ENCODE results near the gene FAM229B. TPM values are rescaled to one million over a fixed set of nuclear protein-coding genes. Genes with fewer than 3 reads are reported as not detected.

Gene FAM229B
- polyA plus RNA-seq, 1 experiment: 55.0 TPM

- Histone ChIP-seq H3K27ac (ENCODE audit: low read depth, low read length) (no peak within 1 kb of the TSS), H3K9me3 (ENCODE audit: control insufficient read depth, insufficient read depth, low read length) (no peaks in the 10 kb centered on the region), H3K27me3 (ENCODE audit: control insufficient read depth, insufficient read depth, low read length) (no peaks in the 10 kb centered on the region), H3K4me3 (ENCODE audit: low read depth, low read length) (no peak within 1 kb of the TSS)
- no peak for DNase-seq (ENCODE audit: low read depth, low spot score)
- POLR2A ChIA-PET: no interaction called here
- CTCF ChIA-PET: interaction anchor here (0.8 kb wide), 1 partner anchor 8 kb away, joined by 3 read pairs; no protein-coding TSS in a partner anchor
- no peak for TF ChIP-seq CTCF (IDR thresholded peaks at IDR 0.05; ENCODE audit: low read depth, low read length)
Measured at GRCh38 chr6:112054001-112054400, 33.4 kb upstream of the FAM229B start, which contains the start of gene CCN6. CCN6 (plus strand) TSS chr6:112054104; CDS start chr6:112054358, 254 bp downstream.

- ChIA-PET POLR2A (no interaction called here), CTCF (interaction anchor here (0.8 to 1.5 kb wide), 2 partner anchors 9 to 10 kb away, joined by 3 to 4 read pairs; no protein-coding TSS in a partner anchor)
- Histone ChIP-seq H3K27ac (ENCODE audit: low read depth, low read length) (no peak overlapping the region), H3K4me3 (ENCODE audit: low read depth, low read length) (no peak overlapping the region), H3K9me3 (ENCODE audit: control insufficient read depth, insufficient read depth, low read length) (no peaks in the 10 kb centered on the region), H3K27me3 (ENCODE audit: control insufficient read depth, insufficient read depth, low read length) (no peaks in the 10 kb centered on the region)
- no peak for TF ChIP-seq CTCF (IDR thresholded peaks at IDR 0.05; ENCODE audit: low read depth, low read length)
- DNase-seq (ENCODE audit: low read depth, low spot score): no peak
Measured at GRCh38 chr6:112054555-112055190, 32.7 kb upstream of the FAM229B start.

GRCh38 chr6:112058243-112059032, 29.0 kb upstream of the FAM229B start:
- no peak for DNase-seq (ENCODE audit: low read depth, low spot score)
- no peak for TF ChIP-seq CTCF (IDR thresholded peaks at IDR 0.05; ENCODE audit: low read depth, low read length)
- Histone ChIP-seq H3K27ac (ENCODE audit: low read depth, low read length) (no peak overlapping the region), H3K9me3 (ENCODE audit: control insufficient read depth, insufficient read depth, low read length) (no peaks in the 10 kb centered on the region), H3K4me3 (ENCODE audit: low read depth, low read length) (no peak overlapping the region), H3K27me3 (ENCODE audit: control insufficient read depth, insufficient read depth, low read length) (no peaks in the 10 kb centered on the region)
- ChIA-PET CTCF (interaction anchor here (0.5 to 1.4 kb wide), 2 partner anchors 15 to 20 kb away, joined by 3 read pairs; no protein-coding TSS in a partner anchor), POLR2A (no interaction called here)

- ChIA-PET POLR2A (no interaction called here), CTCF (interaction anchor here (0.5 kb wide), 1 partner anchor 18 kb away, joined by 3 read pairs; no protein-coding TSS in a partner anchor)
- no peak overlapping the region for H3K27ac ChIP-seq (ENCODE audit: low read depth, low read length)
- no peak for TF ChIP-seq CTCF (IDR thresholded peaks at IDR 0.05; ENCODE audit: low read depth, low read length)
- H3K27me3 ChIP-seq (ENCODE audit: control insufficient read depth, insufficient read depth, low read length): no peaks in the 10 kb centered on the region
- no peak overlapping the region for H3K4me3 ChIP-seq (ENCODE audit: low read depth, low read length)
- no peak for DNase-seq (ENCODE audit: low read depth, low spot score)
- H3K9me3 ChIP-seq (ENCODE audit: control insufficient read depth, insufficient read depth, low read length): no peaks in the 10 kb centered on the region
Measured at GRCh38 chr6:112061605-112062004, 25.8 kb upstream of the FAM229B start.

GRCh38 chr6:112062966-112063365, 24.4 kb upstream of the FAM229B start:
- ChIA-PET POLR2A (no interaction called here), CTCF (interaction anchor here (1.6 kb wide), 1 partner anchor 19 kb away, joined by 5 read pairs; no protein-coding TSS in a partner anchor)
- no peaks in the 10 kb centered on the region for H3K9me3 ChIP-seq (ENCODE audit: control insufficient read depth, insufficient read depth, low read length)
- no peaks in the 10 kb centered on the region for H3K27me3 ChIP-seq (ENCODE audit: control insufficient read depth, insufficient read depth, low read length)
- H3K4me3 ChIP-seq (ENCODE audit: low read depth, low read length): no peak overlapping the region
- H3K27ac ChIP-seq (ENCODE audit: low read depth, low read length): no peak overlapping the region
- DNase-seq (ENCODE audit: low read depth, low spot score): no peak
- TF ChIP-seq CTCF (IDR thresholded peaks at IDR 0.05; ENCODE audit: low read depth, low read length): no peak

Measured in AG04450 (cell line).